Suppressor macrophage treated with lipopolysaccharide for 1 hour (primary cell): ENCODE measurements around the gene BICC1.

Experiments used
- DNase-seq, 3 donors: peaks; one replicate each; pipeline ENCODE4 v3.0.0-alpha.2; 2020 to 2022

The BICC1 gene

GRCh38 chr10:58515291-58515941 lies 2.7 kb downstream of the BICC1 start:
- DNase-seq = no peak

- DNase-seq = no peak
These were observed 3.4 kb downstream of the BICC1 start for GRCh38 chr10:58516119-58516518.

GRCh38 chr10:58516671-58517070 lies 4.0 kb downstream of the BICC1 start:
- no peak for DNase-seq

- DNase-seq = no peak
These were observed 4.4 kb downstream of the BICC1 start for GRCh38 chr10:58517081-58517480.

GRCh38 chr10:58517491-58518355 lies 5.1 kb downstream of the BICC1 start:
- DNase-seq = no peak

- DNase-seq = no peak
These were observed 6.1 kb downstream of the BICC1 start for GRCh38 chr10:58518775-58519174.

GRCh38 chr10:58529077-58529728 lies 16.5 kb downstream of the BICC1 start:
- no peak for DNase-seq

GRCh38 chr10:58531084-58531695 lies 18.5 kb downstream of the BICC1 start:
- peak; percentile 79 to 86 (median 82) for DNase-seq

GRCh38 chr10:58535311-58535710 lies 22.6 kb downstream of the BICC1 start:
- DNase-seq = no peak

GRCh38 chr10:58543141-58543540 lies 30.5 kb downstream of the BICC1 start:
- DNase-seq = peak in 2 of 3 donors; percentile 13 to 55

GRCh38 chr10:58544135-58544534 lies 31.5 kb downstream of the BICC1 start:
- DNase-seq = no peak

- DNase-seq = no peak
These were observed 32.8 kb downstream of the BICC1 start for GRCh38 chr10:58545427-58545826.

- DNase-seq = no peak
These were observed 33.5 kb downstream of the BICC1 start for GRCh38 chr10:58546137-58546536.

GRCh38 chr10:58546722-58547445 lies 34.2 kb downstream of the BICC1 start:
- no peak for DNase-seq

- DNase-seq = no peak
These were observed 35.3 kb downstream of the BICC1 start for GRCh38 chr10:58547963-58548362.

- no peak for DNase-seq
These were observed 41.6 kb downstream of the BICC1 start for GRCh38 chr10:58554316-58554715.

GRCh38 chr10:58555170-58555929 lies 42.7 kb downstream of the BICC1 start:
- DNase-seq = no peak

GRCh38 chr10:58555930-58556311 lies 43.2 kb downstream of the BICC1 start:
- DNase-seq = no peak

GRCh38 chr10:58556516-58557165 lies 44.0 kb downstream of the BICC1 start:
- DNase-seq = no peak

- no peak for DNase-seq
These were observed 45.0 kb downstream of the BICC1 start for GRCh38 chr10:58557714-58558113.

GRCh38 chr10:58560068-58560467 lies 47.4 kb downstream of the BICC1 start:
- no peak for DNase-seq
